NT2/D1 (cell line): Measurements from ENCODE around the gene LITAFD.
"Not testable (repeated sequence)": the region's sequence is repeated elsewhere in the genome, so short reads cannot be mapped to it uniquely, and the experiment has no call there.

Source experiments
- DNase-seq: peaks from one replicate; pipeline ENCODE4 v3.0.0-alpha.2; 2011; ENCODE audit warnings: low read depth, low spot score
- H3K27me3 ChIP-seq: 2 replicates; pipeline ENCODE4 v1.6.0; 2011; ENCODE audit warnings: mild to moderate bottlenecking; ENCODE audit not compliant: insufficient read length, insufficient read depth
- H3K36me3 ChIP-seq: 2 replicates; pipeline ENCODE4 v1.6.1; 2011; ENCODE audit warnings: mild to moderate bottlenecking, low read length, mixed read lengths; ENCODE audit not compliant: insufficient read depth, insufficient read length
- H3K4me1 ChIP-seq: 2 replicates; pipeline ENCODE4 v1.5.1; 2011; ENCODE audit not compliant: insufficient read depth, insufficient read length
- H3K4me3 ChIP-seq: 2 replicates; pipeline ENCODE4 v1.5.1; 2011; ENCODE audit warnings: low read depth; ENCODE audit not compliant: insufficient read length
- H3K9ac ChIP-seq: 2 replicates; pipeline ENCODE4 v1.6.0; 2011; ENCODE audit warnings: low read depth; ENCODE audit not compliant: insufficient read length
- H3K9me3 ChIP-seq: 2 replicates; pipeline ENCODE4 v1.5.1; 2011; ENCODE audit warnings: mild to moderate bottlenecking, low read length; ENCODE audit not compliant: insufficient read depth
- SUZ12 ChIP-seq: IDR thresholded peaks from 2 replicates; pipeline ENCODE4 v1.6.1; 2011; ENCODE audit not compliant: insufficient read length, insufficient read depth; ENCODE audit errors: extremely low read depth
- YY1 ChIP-seq: IDR thresholded peaks from 2 replicates; pipeline ENCODE4 v1.6.1; 2011; ENCODE audit not compliant: insufficient read length, insufficient read depth
- ZNF274 ChIP-seq: IDR thresholded peaks from 2 replicates; pipeline ENCODE4 v1.6.1; 2011; ENCODE audit warnings: mild to moderate bottlenecking, low read depth, low read length

The LITAFD gene

DNA sequence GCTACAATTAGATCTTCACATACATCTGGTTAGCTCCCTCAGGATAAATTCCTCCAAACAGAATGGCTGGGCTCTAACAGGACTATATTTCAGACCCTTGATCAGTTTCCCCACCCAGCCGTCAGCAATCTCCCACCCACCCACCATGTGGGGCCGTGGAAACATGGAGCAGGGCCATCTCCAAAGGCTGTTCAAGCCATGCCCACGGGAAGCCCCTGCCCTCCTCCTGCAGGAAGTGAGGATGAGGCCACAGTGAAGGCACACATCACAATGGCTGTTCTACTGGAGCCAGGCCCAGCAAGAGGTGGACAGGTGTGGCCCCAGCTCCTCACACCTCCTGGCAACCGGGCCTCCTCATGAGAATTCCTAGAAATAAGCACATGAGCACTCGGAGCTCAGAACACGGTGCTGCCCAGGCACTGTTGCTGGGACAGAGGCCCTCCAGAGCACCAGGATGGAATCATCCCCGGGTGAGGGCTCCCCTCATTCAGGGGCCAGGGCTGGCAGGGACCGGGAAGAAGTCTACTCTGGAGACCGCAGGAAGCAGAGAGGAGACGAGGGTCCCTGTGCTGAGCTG is at the start of gene LITAFD:
LITAFD (plus strand) TSS at position 311 of the 577 bp plus-strand sequence. CDS start 2,005 bp downstream, outside the sequence.
- no peaks in the 10 kb centered on the region for H3K9me3 ChIP-seq

DNA sequence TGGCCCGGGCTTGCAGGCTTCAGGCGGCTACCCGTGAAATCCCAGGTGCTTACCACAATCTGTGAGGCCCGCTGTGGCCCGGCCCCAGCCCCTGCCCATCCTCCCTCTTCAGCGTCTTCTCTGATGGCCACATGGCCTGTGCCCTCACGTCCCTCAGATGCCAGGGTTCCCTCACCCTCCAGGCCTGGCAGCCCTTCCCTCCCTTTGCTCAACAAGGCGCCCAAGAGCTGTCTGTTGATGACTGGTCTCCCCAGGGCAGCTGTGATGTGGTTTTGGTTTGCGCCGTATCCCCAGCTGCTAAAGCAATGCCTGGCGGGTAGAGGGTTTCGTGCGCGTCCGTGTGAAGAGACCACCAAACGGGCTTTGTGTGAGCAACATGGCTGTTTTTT is 49.4 kb upstream of the LITAFD start:
- Histone ChIP-seq H3K9me3 (no peaks in the 10 kb centered on the region), H3K4me3 (no peak overlapping the region), H3K27me3 (no peaks in the 10 kb centered on the region), H3K9ac (peak overlapping the region; percentile 87), H3K36me3 (peaks cover 36% of the 10 kb centered on the region), H3K4me1 (peaks cover 14% of the 10 kb centered on the region)
- no peak for DNase-seq
- TF ChIP-seq YY1 (no peak), ZNF274 (no peak), SUZ12 (no peak)

More for the DNA sequence above, at the start of gene LITAFD:
- Histone ChIP-seq H3K27me3 (no peaks in the 10 kb centered on the region), H3K36me3 (peaks cover under 1% of the 10 kb centered on the region), H3K4me1 (peaks cover 11% of the 10 kb centered on the region), H3K4me3 (no peak within 1 kb of the TSS), H3K9ac (no peak within 1 kb of the TSS)
- no peak for DNase-seq
- TF ChIP-seq SUZ12 (no peak), ZNF274 (no peak), YY1 (no peak)

- DNase-seq, H3K27me3 ChIP-seq, H3K4me1 ChIP-seq, H3K9me3 ChIP-seq, H3K4me3 ChIP-seq, H3K9ac ChIP-seq: not testable (repeated sequence)
- H3K36me3 ChIP-seq, result peaks cover 13% of the 10 kb centered on the region
Observed at GRCh38 chr16:8836797-8837196, 45.4 kb upstream of the LITAFD start.

DNA sequence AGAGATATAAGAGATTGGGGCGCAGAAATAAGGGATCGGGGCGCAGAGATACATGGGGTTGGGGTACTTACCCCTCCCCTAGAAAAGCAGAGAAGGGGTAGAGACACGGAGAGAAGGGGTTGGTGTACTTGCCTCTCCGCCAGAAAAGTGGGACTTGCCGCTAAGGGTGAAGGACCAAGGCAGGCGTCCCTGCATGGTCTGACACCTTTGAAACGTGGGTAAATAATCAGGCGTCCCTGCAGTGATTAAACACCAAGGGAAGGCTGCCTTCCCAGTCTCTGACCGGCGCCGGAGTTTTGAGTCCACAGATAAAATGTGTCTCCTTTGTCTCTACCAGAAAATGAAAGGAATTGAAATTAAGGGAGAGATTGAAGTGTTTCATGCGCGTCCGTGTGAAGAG is 44.6 kb upstream of the LITAFD start:
- H3K4me3 ChIP-seq, DNase-seq, H3K4me1 ChIP-seq, H3K9me3 ChIP-seq, H3K36me3 ChIP-seq, H3K9ac ChIP-seq, H3K27me3 ChIP-seq: not testable (repeated sequence)

- H3K9me3 ChIP-seq, H3K4me3 ChIP-seq, H3K4me1 ChIP-seq, H3K9ac ChIP-seq, H3K27me3 ChIP-seq, DNase-seq: not testable (repeated sequence)
- H3K36me3 ChIP-seq, result peaks cover 22% of the 10 kb centered on the region
Observed at GRCh38 chr16:8842016-8842415, 40.1 kb upstream of the LITAFD start.

- H3K4me3 ChIP-seq, H3K27me3 ChIP-seq, H3K4me1 ChIP-seq, DNase-seq, H3K9me3 ChIP-seq, H3K9ac ChIP-seq: not testable (repeated sequence)
- peaks cover 30% of the 10 kb centered on the region for H3K36me3 ChIP-seq
Observed at GRCh38 chr16:8843296-8843695, 38.9 kb upstream of the LITAFD start.

DNA sequence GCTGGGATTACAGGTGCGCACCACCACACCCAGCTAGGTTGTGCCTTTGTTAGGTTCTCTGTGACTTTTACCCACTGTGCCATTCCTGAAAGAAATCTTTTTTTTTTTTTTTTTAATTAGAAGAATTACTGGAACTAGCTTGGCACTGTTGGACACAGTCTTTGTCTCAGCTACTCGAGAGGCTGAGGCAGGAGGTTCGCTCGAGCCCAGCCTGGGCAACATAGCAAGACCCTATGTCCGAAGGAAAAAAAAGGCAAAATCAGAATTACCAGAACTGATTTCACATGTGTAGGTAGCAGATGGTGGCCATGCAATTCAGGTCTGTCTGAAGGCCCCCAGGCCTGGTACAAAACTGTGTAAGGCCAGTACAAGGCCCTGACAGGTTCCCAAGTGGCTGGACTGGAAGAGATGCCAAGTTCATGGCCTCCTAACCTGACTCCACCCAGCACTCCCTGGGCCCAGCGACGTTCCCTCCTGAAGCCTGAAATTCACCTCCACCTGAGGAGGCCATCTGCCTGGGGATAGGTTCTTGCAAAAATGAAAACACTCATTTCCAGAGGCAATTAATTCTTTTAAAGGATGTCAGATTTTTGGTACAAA is 36.4 kb upstream of the LITAFD start:
- H3K27me3 ChIP-seq, result no peaks in the 10 kb centered on the region
- peaks cover 16% of the 10 kb centered on the region for H3K4me1 ChIP-seq
- no peak overlapping the region for H3K9ac ChIP-seq
- no peak overlapping the region for H3K4me3 ChIP-seq
- no peaks in the 10 kb centered on the region for H3K9me3 ChIP-seq
- H3K36me3 ChIP-seq, result peaks cover 52% of the 10 kb centered on the region
- TF ChIP-seq SUZ12, result no peak
- no peak for TF ChIP-seq YY1
- TF ChIP-seq ZNF274, result no peak
- DNase-seq, result no peak

DNA sequence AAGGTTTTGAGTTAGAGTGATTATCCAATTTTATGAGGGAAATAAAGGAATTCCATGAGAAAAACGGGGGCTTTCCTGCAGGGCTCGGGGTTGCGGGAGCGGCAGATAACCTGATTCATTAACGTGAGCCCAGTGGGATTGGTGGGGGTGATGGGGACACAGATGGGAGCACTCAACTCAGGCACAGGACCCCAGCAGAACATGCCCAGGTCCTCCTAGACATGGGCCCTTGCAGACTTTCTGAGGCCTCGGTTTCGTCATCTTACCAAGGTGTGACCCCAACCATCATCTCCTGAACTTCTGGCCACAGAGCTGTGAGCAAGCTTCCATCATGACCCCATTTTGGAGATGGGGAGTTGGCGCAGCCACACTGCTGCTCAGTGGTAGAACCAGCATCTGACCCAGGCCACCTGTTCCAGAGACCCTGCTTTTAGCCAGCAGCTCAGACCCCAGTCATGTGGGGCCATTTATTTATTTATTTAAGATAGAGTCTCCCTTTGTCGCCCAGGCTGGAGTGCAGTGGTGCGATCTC is 35.7 kb upstream of the LITAFD start:
- peaks cover 16% of the 10 kb centered on the region for H3K4me1 ChIP-seq
- no peak for TF ChIP-seq SUZ12
- no peak for TF ChIP-seq YY1
- no peak for TF ChIP-seq ZNF274
- H3K36me3 ChIP-seq, result peaks cover 56% of the 10 kb centered on the region

More for the DNA sequence above, 35.7 kb upstream of the LITAFD start:
- H3K9me3 ChIP-seq, result no peaks in the 10 kb centered on the region
- DNase-seq, result no peak
- H3K4me3 ChIP-seq, result no peak overlapping the region
- no peak overlapping the region for H3K9ac ChIP-seq
- no peaks in the 10 kb centered on the region for H3K27me3 ChIP-seq
